ENCODE data around the gene TMEM88. TPM values are rescaled to one million over a fixed set of nuclear protein-coding genes. Genes with fewer than 3 reads are reported as not detected.

TMEM88 gene
- total and polyA plus RNA-seq, 2 of the 8 experiments (the other 6 are each of a cell fraction or from before 2014, with no cell fraction given): 0.69 to 8.8 TPM

- no peak overlapping the region for H3K14ac ChIP-seq (ENCODE audit: insufficient read length)
- no peaks in the 10 kb centered on the region for H3K36me3 ChIP-seq (ENCODE audit: control insufficient read depth in 2 of 4, insufficient read depth in 4 of 4, low read length in 3 of 4)
- H2AFZ ChIP-seq (ENCODE audit: low read length): peak overlapping the region; percentile 28; the same call in 1 of the 2 replicates
- H3K27me3 ChIP-seq (replicated peaks in 1 of 4; ENCODE audit: control insufficient read depth in 3 of 4, extremely low read depth in 1 of 4, insufficient read depth in 3 of 4, low read length in 3 of 4): peaks cover 0 to 15% (median 10%) of the 10 kb centered on the region in 4 experiments; a peak in 6 of 7 replicates
- H2AK5ac ChIP-seq (ENCODE audit: low read depth, low read length): no peak overlapping the region; the same call in 1 of the 2 replicates
- no peaks in the 10 kb centered on the region for H3K9me3 ChIP-seq (ENCODE audit: insufficient read depth in 2 of 2, low read depth in 1 of 2, low read length in 1 of 2)
- no peak overlapping the region for H3K4ac ChIP-seq (replicated peaks; ENCODE audit: insufficient read length, low read depth, low read length)
- H4K8ac ChIP-seq (ENCODE audit: extremely low read depth, insufficient read depth, low read length): no peak overlapping the region
- no peak for FAIRE-seq
- no peak overlapping the region for H3K56ac ChIP-seq (replicated peaks; ENCODE audit: insufficient read length, low read depth, low read length)
- 62% methylated on average over 20 of the region's 20 CpGs; no CpG with 5 or more reads in 1 of the 2 experiments for WGBS, 2 experiments (ENCODE audit: extremely low coverage in 1 of 2, insufficient coverage in 1 of 2, insufficient read length in 1 of 2, insufficient replicate concordance in 2 of 2, low coverage in 1 of 2, low lambda C conversion rate in 2 of 2, missing lambda C conversion rate in 1 of 2)
- H2BK120ac ChIP-seq (replicated peaks; ENCODE audit: low read depth, low read length): no peak overlapping the region
- 0 out of 2 replicates have a peak overlapping the region, but pooled peaks have one; percentile 16 for H2BK5ac ChIP-seq (ENCODE audit: low read depth, low read length)
- POLR2A ChIA-PET (ENCODE audit: partially characterized antibody): interaction anchor here (0.6 to 1.0 kb wide), 2 partner anchors 9 to 13 kb away, joined by 3 to 5 read pairs; no protein-coding TSS in a partner anchor
- CTCF ChIA-PET (ENCODE audit: partially characterized antibody): interaction anchor here (0.6 to 8.9 kb wide), 22 partner anchors 9 to 1866 kb away, joined by 3 to 71 read pairs (median 4); partner anchors contain the start of genes KDM6B and NAA38
- H3K23ac ChIP-seq (ENCODE audit: insufficient read length): no peak overlapping the region
- no peaks in the 10 kb centered on the region for H3K23me2 ChIP-seq (ENCODE audit: low read depth, low read length)
- no peak overlapping the region for H4K91ac ChIP-seq (replicated peaks; ENCODE audit: insufficient read length, low read length)
- peak overlapping the region; percentile 48; the same call in 1 of the 2 replicates for H2BK20ac ChIP-seq (ENCODE audit: low read length)
- peak overlapping the region; percentile 62; the same call in 1 of the 2 replicates for H2BK12ac ChIP-seq (ENCODE audit: low read depth, low read length)
- no peak overlapping the region for H3K4me3 ChIP-seq (ENCODE audit: extremely low read depth in 1 of 4, insufficient read depth in 2 of 4, low read depth in 3 of 4, low read length in 4 of 4)
- H3K18ac ChIP-seq (ENCODE audit: extremely low read depth, low read length): no peak overlapping the region; the same call in 1 of the 2 replicates
- peak overlapping the region; percentile 72; the same call in 1 of the 2 replicates for H2BK15ac ChIP-seq (ENCODE audit: low read length)
- H4K5ac ChIP-seq (ENCODE audit: insufficient read length, low read depth, low read length): no peak overlapping the region
- no peak overlapping the region for H3K9ac ChIP-seq (replicated peaks in 1 of 4; ENCODE audit: extremely low read depth in 1 of 4, low read depth in 3 of 4, low read length in 3 of 4)
- H3K4me2 ChIP-seq (ENCODE audit: insufficient read depth in 1 of 2, low read depth in 2 of 2, low read length in 2 of 2): peak overlapping the region; percentile 11 to 19; a peak in 1 of 4 replicates
- H3K79me1 ChIP-seq (ENCODE audit: low read depth, low read length): no peaks in the 10 kb centered on the region
- DNase-seq (ENCODE audit: low read depth in 1 of 2, low spot score in 2 of 2): no peak
- H3K27ac ChIP-seq (ENCODE audit: low read depth, low read length): no peak overlapping the region
- H3K79me2 ChIP-seq (ENCODE audit: control insufficient read depth in 1 of 2, insufficient read depth in 2 of 2, low read length in 2 of 2): no peaks in the 10 kb centered on the region
- H4K20me1 ChIP-seq (replicated peaks in 1 of 2; ENCODE audit: control insufficient read depth in 1 of 2, insufficient read depth in 2 of 2, low read length in 2 of 2): no peaks in the 10 kb centered on the region
- H3K4me1 ChIP-seq (replicated peaks in 1 of 4; ENCODE audit: control insufficient read depth in 3 of 4, insufficient read depth in 4 of 4, low read length in 3 of 4): peaks cover 0 to 7% (median 5%) of the 10 kb centered on the region in 4 experiments; a peak in 5 of 7 replicates
- TF ChIP-seq FOSL1 (IDR thresholded peaks at IDR 0.05; ENCODE audit: insufficient read depth, low read depth, low read length) (no peak), MAFK (IDR thresholded peaks at IDR 0.05; ENCODE audit: low read depth, low read length) (no peak), BACH1 (IDR thresholded peaks at IDR 0.05; ENCODE audit: low read length) (no peak), KDM1A (IDR thresholded peaks at IDR 0.05; ENCODE audit: borderline replicate concordance, low read length) (no peak), CTBP2 (IDR thresholded peaks at IDR 0.05; ENCODE audit: borderline replicate concordance, insufficient read depth, insufficient read length, low read length) (no peak), CHD2 (IDR thresholded peaks at IDR 0.05; ENCODE audit: low read length) (no peak), SAP30 (IDR thresholded peaks at IDR 0.05; ENCODE audit: insufficient read depth, insufficient replicate concordance, low read length) (no peak), TCF12 (IDR thresholded peaks at IDR 0.05; ENCODE audit: low read depth, low read length) (no peak), TAF7 (optimal IDR thresholded peaks at IDR 0.05; ENCODE audit: borderline replicate concordance, low read depth, low read length) (no peak), E2F6 (IDR thresholded peaks at IDR 0.05) (peak; percentile 93), SUZ12 (IDR thresholded peaks at IDR 0.05; ENCODE audit: low read length) (no peak), RNF2 (IDR thresholded peaks at IDR 0.05; ENCODE audit: borderline replicate concordance, low read depth, low read length, missing control alignments, poor library complexity, severe bottlenecking) (no peak)
Observed at GRCh38 chr17:7823581-7824001, 31.3 kb upstream of the TMEM88 start.
